CD4-positive, CD25-positive, alpha-beta regulatory T cell (primary cell): ENCODE measurements around the gene AASS. TPM values are rescaled to one million over a fixed set of nuclear protein-coding genes. Genes with fewer than 3 reads are reported as not detected.
"Not testable (repeated sequence)": the region's sequence is repeated elsewhere in the genome, so short reads cannot be mapped to it uniquely, and the experiment has no call there.

ENCODE experiments used
- ATAC-seq, 2 donors: fragments of 150-1000 bp; cut with Tn5 transposase; one replicate each; pipeline ENCODE4 v1.10.0; 2021; ENCODE audit warnings: low read depth in 2 of 2, moderate number of reproducible peaks in 2 of 2, moderate library complexity in 1 of 2
- DNase-seq, 3 donors: peaks; one replicate each; pipeline versions ENCODE4 v3.0.0 to v3.0.0-alpha.2; 2012 to 2022; ENCODE audit warnings: mixed read lengths in 1 of 3
- H3K27ac ChIP-seq: one replicate; pipeline ENCODE4 v1.7.0; 2013; ENCODE audit warnings: mild to moderate bottlenecking, low read length; ENCODE audit not compliant: insufficient read depth, poor library complexity, severe bottlenecking
- H3K27me3 ChIP-seq: one replicate; pipeline ENCODE4 v1.7.0; 2013; ENCODE audit warnings: low read length; ENCODE audit not compliant: control insufficient read depth, insufficient read depth
- H3K36me3 ChIP-seq: one replicate; pipeline ENCODE4 v1.7.0; 2013; ENCODE audit warnings: mild to moderate bottlenecking, low read length, moderate library complexity; ENCODE audit not compliant: control insufficient read depth, insufficient read depth
- H3K4me1 ChIP-seq: 2 replicates; pipeline ENCODE4 v1.7.0; 2013; ENCODE audit warnings: mild to moderate bottlenecking, low read length; ENCODE audit not compliant: insufficient read depth, control insufficient read depth, poor library complexity, severe bottlenecking
- H3K4me3 ChIP-seq: one replicate; pipeline ENCODE4 v1.7.0; 2013; ENCODE audit warnings: low read depth, mild to moderate bottlenecking, low read length, moderate library complexity
- H3K9me3 ChIP-seq, 2 experiments: 1 replicate in 1 of 2; 2 replicates in 1 of 2; pipeline ENCODE4 v1.7.0; 2013; ENCODE audit warnings: low read length in 2 of 2, mild to moderate bottlenecking in 1 of 2, moderate library complexity in 1 of 2; ENCODE audit not compliant: control insufficient read depth in 2 of 2
- H3K27ac Mint-ChIP-seq, 3 donors: one replicate each; pipeline ENCODE4 v1.8.0; 2020 to 2022; ENCODE audit warnings: mild to moderate bottlenecking in 3 of 3, mixed read lengths in 3 of 3, moderate library complexity in 2 of 3
- H3K27me3 Mint-ChIP-seq: one replicate; pipeline ENCODE4 v1.8.0; 2022; ENCODE audit warnings: mild to moderate bottlenecking, mixed read lengths
- H3K36me3 Mint-ChIP-seq: one replicate; pipeline ENCODE4 v1.8.0; 2020; ENCODE audit warnings: mixed read lengths
- H3K4me1 Mint-ChIP-seq, 4 donors: one replicate each; pipeline ENCODE4 v1.8.0; 2020 to 2022; ENCODE audit warnings: mixed read lengths in 4 of 4, mild to moderate bottlenecking in 1 of 4
- H3K4me3 Mint-ChIP-seq, 4 donors: one replicate each; pipeline ENCODE4 v1.8.0; 2020 to 2022; ENCODE audit warnings: mild to moderate bottlenecking in 4 of 4, mixed read lengths in 4 of 4, moderate library complexity in 3 of 4
- H3K9me3 Mint-ChIP-seq, 7 donors: one replicate each; pipeline ENCODE4 v1.8.0; 2020 to 2022; ENCODE audit warnings: mixed read lengths in 7 of 7, mild to moderate bottlenecking in 3 of 7, moderate library complexity in 2 of 7
- polyA plus RNA-seq, 4 donors: library from polyadenylated mRNA; unstranded; fragments of 300-500 nt; fragmentation: Illumina TruSeq; gene quantifications; one replicate each; pipeline ENCODE4 v1.2.3, GENCODE V29; 2021
- total RNA-seq: library from RNA; stranded (reverse); gene quantifications from one replicate; pipeline ENCODE4 v1.2.3, GENCODE V29; 2022

Gene AASS
- total RNA-seq (3.1 TPM), polyA plus RNA-seq (1 to 10 TPM; 1.2 to 2.5 (median 1.5) TPM)

DNA sequence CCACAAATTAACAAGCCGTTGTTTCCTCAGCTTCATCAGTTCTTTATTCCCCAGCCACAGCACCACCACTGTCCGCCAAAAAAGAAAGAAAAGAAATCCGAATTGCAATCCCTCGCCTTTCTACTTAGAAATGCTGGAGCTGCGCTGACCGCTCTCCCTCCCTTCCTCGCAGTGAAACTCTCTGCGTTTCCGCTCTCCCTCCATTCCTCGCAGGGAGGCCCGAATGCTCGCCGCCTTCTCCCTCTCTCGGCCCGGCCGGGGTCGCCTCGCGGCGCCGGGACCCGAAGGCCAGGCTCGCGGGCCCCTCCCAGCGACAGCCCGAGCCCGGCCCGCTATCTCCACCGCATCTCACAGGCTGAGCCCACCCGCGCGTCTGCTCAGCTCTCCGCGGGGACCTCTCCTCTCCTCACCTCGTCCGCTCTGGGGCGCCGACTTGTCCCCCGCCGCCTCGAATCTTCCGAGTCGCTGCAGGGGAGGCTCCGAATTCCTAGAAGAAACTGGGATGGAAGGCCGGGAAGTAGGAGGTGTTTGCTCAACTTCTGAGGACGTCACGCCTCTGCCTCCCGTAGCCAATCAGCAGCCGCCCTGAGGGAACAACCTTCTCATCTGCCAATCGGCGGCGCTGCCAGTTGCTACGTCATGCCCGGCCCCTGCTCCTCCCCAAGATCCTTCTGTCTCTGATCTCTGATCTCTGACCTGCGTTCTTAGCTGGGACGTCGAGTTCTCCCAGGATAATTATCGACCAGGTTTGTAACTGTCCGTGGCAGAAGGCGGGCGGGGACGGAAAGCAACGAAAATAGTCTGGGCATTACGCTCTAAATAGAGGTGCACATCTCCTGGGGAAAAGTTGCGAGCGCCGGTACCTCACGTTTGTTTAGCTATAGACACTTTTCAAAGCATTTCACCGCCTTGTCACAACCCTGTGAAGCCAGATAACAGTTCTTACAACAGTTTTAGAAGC lies at the start of gene AASS:
Gene AASS, minus strand, starts transcription at position 499 of the 961 bp plus-strand sequence. CDS start 10,523 bp downstream, outside the sequence.
- peaks cover 7% of the 10 kb centered on the region for H3K4me1 ChIP-seq
- peak within 1 kb of the TSS; percentile 94 to 98 (median 97) for H3K4me3 Mint-ChIP-seq
- peaks cover 21% of the 10 kb centered on the region for H3K27me3 Mint-ChIP-seq
- H3K9me3 ChIP-seq, result no peaks in the 10 kb centered on the region
- H3K4me3 ChIP-seq, result peak within 1 kb of the TSS; percentile 69
- peak within 1 kb of the TSS; percentile 41 for H3K27ac ChIP-seq
- ATAC-seq (peak; percentile 90 to 91), DNase-seq (peak; percentile 62 to 81 (median 69))
- peak within 1 kb of the TSS; percentile 41 to 97 (median 67) for H3K27ac Mint-ChIP-seq
- H3K36me3 Mint-ChIP-seq, result no peaks in the 10 kb centered on the region
- H3K36me3 ChIP-seq, result no peaks in the 10 kb centered on the region
- peaks cover 6 to 28% (median 18%) of the 10 kb centered on the region in 4 donors for H3K4me1 Mint-ChIP-seq
- H3K9me3 Mint-ChIP-seq, result peaks cover 0 to 5% (median 0%) of the 10 kb centered on the region in 7 donors
- H3K27me3 ChIP-seq, result no peaks in the 10 kb centered on the region

DNA sequence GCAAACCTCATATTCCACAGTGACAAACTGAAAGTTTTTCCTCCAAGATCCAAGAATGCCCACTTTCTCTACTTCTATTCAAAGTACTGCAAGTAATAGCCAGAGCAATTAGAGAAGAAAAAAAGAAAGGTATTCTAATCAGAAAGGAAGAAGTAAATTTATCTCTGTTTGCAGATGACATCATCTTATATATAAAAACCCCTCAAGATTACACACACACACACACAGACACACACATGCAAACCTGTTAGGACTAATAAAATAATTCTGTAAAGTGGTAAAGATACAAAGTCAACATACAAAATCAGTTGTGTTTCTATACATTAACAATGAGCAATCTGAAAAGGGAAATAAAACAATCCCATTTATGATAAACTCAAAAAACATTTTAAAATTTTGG lies 44.7 kb upstream of the AASS start:
- Mint-ChIP-seq H3K27ac (no peak overlapping the region), H3K9me3 (peaks cover 1 to 14% (median 5%) of the 10 kb centered on the region in 7 donors), H3K4me3 (no peak overlapping the region), H3K27me3 (no peaks in the 10 kb centered on the region), H3K36me3 (no peaks in the 10 kb centered on the region), H3K4me1 (no peaks in the 10 kb centered on the region)
- no peaks in the 10 kb centered on the region for H3K36me3 ChIP-seq
- H3K4me1 ChIP-seq, result no peaks in the 10 kb centered on the region
- peaks cover 0 to 1% of the 10 kb centered on the region in 2 experiments for H3K9me3 ChIP-seq
- no peak overlapping the region for H3K27ac ChIP-seq
- H3K27me3 ChIP-seq, result no peaks in the 10 kb centered on the region
- no peak for ATAC-seq
- no peak for DNase-seq
- H3K4me3 ChIP-seq, result no peak overlapping the region

GRCh38 chr7:122183106-122183505 lies 39.1 kb upstream of the AASS start:
- Histone ChIP-seq H3K27ac (no peak overlapping the region), H3K9me3 (no peaks in the 10 kb centered on the region), H3K36me3 (no peaks in the 10 kb centered on the region), H3K27me3 (no peaks in the 10 kb centered on the region), H3K4me1 (no peaks in the 10 kb centered on the region), H3K4me3 (no peak overlapping the region)
- ATAC-seq (no peak), DNase-seq (no peak)
- Mint-ChIP-seq H3K4me1 (no peaks in the 10 kb centered on the region), H3K27ac (no peak overlapping the region), H3K36me3 (no peaks in the 10 kb centered on the region), H3K9me3 (peaks cover 0 to 11% (median 3%) of the 10 kb centered on the region in 7 donors), H3K4me3 (no peak overlapping the region), H3K27me3 (no peaks in the 10 kb centered on the region)

- Mint-ChIP-seq H3K4me3 (no peak overlapping the region), H3K27ac (no peak overlapping the region), H3K4me1 (no peaks in the 10 kb centered on the region), H3K36me3 (no peaks in the 10 kb centered on the region), H3K27me3 (no peaks in the 10 kb centered on the region), H3K9me3 (peaks cover 0 to 11% (median 3%) of the 10 kb centered on the region in 7 donors)
- Histone ChIP-seq H3K9me3 (no peaks in the 10 kb centered on the region), H3K27ac (no peak overlapping the region), H3K4me3 (no peak overlapping the region), H3K27me3 (no peaks in the 10 kb centered on the region), H3K36me3 (no peaks in the 10 kb centered on the region), H3K4me1 (no peaks in the 10 kb centered on the region)
- ATAC-seq, result no peak
- DNase-seq, result no peak
These were observed 38.0 kb upstream of the AASS start for GRCh38 chr7:122182081-122182480.

GRCh38 chr7:122172144-122172543 lies 28.1 kb upstream of the AASS start:
- not testable (repeated sequence) for H3K27ac Mint-ChIP-seq, H3K9me3 ChIP-seq, H3K27me3 Mint-ChIP-seq, H3K36me3 ChIP-seq, H3K4me3 ChIP-seq, ATAC-seq, DNase-seq, H3K9me3 Mint-ChIP-seq, H3K4me1 ChIP-seq, H3K4me1 Mint-ChIP-seq, H3K27ac ChIP-seq, H3K27me3 ChIP-seq, H3K36me3 Mint-ChIP-seq, H3K4me3 Mint-ChIP-seq

DNA sequence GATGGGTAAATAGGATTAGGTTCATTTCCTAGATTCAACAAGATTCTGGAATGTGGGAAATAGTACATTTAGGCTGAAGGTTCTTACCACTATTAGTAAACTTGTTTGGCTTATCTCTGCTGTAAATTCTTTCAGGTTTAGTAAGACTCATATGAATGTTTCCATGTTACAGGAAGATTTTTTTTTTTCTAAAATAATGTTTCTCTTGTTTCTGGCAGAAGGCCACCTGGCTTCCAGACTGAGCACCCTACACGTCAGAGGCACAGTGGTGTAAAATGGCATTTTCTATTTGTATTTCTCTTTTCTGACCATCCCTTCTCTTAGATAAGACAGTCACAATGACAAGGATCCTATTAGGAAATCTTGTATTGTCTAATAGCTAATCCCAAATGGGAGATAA lies 22.7 kb upstream of the AASS start:
- DNase-seq (no peak), ATAC-seq (no peak)
- Histone ChIP-seq H3K4me1 (no peaks in the 10 kb centered on the region), H3K36me3 (no peaks in the 10 kb centered on the region), H3K9me3 (no peaks in the 10 kb centered on the region), H3K4me3 (no peak overlapping the region), H3K27ac (no peak overlapping the region), H3K27me3 (no peaks in the 10 kb centered on the region)
- Mint-ChIP-seq H3K36me3 (no peaks in the 10 kb centered on the region), H3K4me3 (no peak overlapping the region), H3K27me3 (no peaks in the 10 kb centered on the region), H3K27ac (no peak overlapping the region), H3K9me3 (peaks cover 0 to 3% (median 0%) of the 10 kb centered on the region in 7 donors), H3K4me1 (no peaks in the 10 kb centered on the region)

- DNase-seq (no peak), ATAC-seq (no peak)
- Histone ChIP-seq H3K36me3 (no peaks in the 10 kb centered on the region), H3K4me1 (no peaks in the 10 kb centered on the region), H3K4me3 (no peak overlapping the region), H3K27ac (no peak overlapping the region), H3K27me3 (no peaks in the 10 kb centered on the region), H3K9me3 (no peaks in the 10 kb centered on the region)
- Mint-ChIP-seq H3K27ac (no peak overlapping the region), H3K9me3 (peaks cover 0 to 3% (median 0%) of the 10 kb centered on the region in 7 donors), H3K36me3 (no peaks in the 10 kb centered on the region), H3K27me3 (no peaks in the 10 kb centered on the region), H3K4me3 (no peak overlapping the region), H3K4me1 (no peaks in the 10 kb centered on the region)
These were observed 22.2 kb upstream of the AASS start for GRCh38 chr7:122166275-122166674.

DNA sequence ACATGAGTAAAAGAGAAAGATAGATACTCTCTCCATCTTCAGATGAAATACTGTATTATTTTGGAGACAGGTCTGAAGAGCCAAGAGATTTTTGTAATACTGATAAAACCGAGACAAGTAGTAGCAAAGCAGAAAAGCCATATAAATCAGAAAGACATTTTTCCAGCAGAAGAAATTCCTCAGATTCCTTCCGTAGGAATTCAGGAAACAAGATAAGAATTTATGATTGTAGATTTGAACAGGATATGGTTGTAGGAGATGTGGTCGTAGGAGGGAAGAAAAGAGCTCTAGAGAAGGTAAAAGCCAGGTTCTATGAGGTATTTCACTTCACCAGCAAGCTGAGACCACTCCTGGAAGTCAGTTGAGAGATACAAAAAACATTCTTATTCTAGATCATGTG lies 17.6 kb upstream of the AASS start:
- no peak overlapping the region for H3K4me3 Mint-ChIP-seq
- H3K4me1 ChIP-seq, result no peaks in the 10 kb centered on the region
- no peaks in the 10 kb centered on the region for H3K36me3 Mint-ChIP-seq
- H3K4me1 Mint-ChIP-seq, result no peaks in the 10 kb centered on the region
- H3K27ac ChIP-seq, result no peak overlapping the region
- H3K9me3 ChIP-seq, result no peaks in the 10 kb centered on the region
- H3K4me3 ChIP-seq, result no peak overlapping the region
- H3K9me3 Mint-ChIP-seq, result peaks cover 0 to 3% (median 0%) of the 10 kb centered on the region in 7 donors
- H3K27me3 Mint-ChIP-seq, result peaks cover 8% of the 10 kb centered on the region
- no peak for ATAC-seq
- no peak for DNase-seq
- H3K36me3 ChIP-seq, result no peaks in the 10 kb centered on the region
- H3K27me3 ChIP-seq, result no peaks in the 10 kb centered on the region
- H3K27ac Mint-ChIP-seq, result no peak overlapping the region
